Measurements from ENCODE around the gene PLGRKT.

PLGRKT gene

GRCh38 chr9:5392285-5392684 lies 45.4 kb downstream of the PLGRKT start:
- H3K9me3 ChIP-seq (ENCODE audit: control insufficient read depth, insufficient read depth, low read length) = no peaks in the 10 kb centered on the region
- no peaks in the 10 kb centered on the region for H3K27me3 ChIP-seq (ENCODE audit: control insufficient read depth, insufficient read depth, low read length)
- no peaks in the 10 kb centered on the region for H3K4me1 ChIP-seq (ENCODE audit: control insufficient read depth, insufficient read depth, low read length)
- no peak overlapping the region for H3K9ac ChIP-seq (ENCODE audit: low read depth, low read length)
- no peaks in the 10 kb centered on the region for H3K36me3 ChIP-seq (ENCODE audit: control insufficient read depth, insufficient read depth, low read length)
- no peak overlapping the region for H3K4me3 ChIP-seq (ENCODE audit: low read depth, low read length)

DNA sequence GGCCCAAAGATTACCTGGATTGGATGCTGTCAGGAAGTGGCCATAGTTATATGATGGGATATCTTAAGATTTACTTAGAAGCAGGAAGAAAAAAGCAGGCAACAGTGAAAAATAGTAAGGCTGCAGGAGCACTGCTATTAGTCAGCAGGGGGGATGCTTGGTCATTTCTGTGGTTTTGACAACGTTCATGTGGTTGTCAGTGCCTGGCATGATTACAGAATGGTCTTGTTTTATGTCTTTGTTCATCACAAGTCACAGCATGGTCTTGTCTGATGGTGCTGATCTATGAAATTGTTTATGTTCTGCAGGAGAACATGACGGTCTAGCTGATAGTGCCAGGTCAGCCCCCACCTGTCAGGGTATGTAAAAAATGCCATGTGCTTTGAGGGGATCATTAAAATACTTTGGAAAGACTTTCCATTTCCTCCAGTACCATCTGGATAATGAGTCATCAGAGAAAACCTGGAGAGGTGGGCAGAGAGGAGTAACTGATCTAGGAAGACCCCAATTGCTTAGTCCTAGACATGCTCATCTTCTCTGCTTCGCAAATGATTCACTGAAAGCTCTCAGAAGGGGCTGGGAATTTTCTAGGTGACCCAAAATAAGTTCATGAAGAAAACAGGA lies 48.5 kb downstream of the PLGRKT start:
- Histone ChIP-seq H3K36me3 (ENCODE audit: control insufficient read depth, insufficient read depth, low read length) (no peaks in the 10 kb centered on the region), H3K9me3 (ENCODE audit: control insufficient read depth, insufficient read depth, low read length) (no peaks in the 10 kb centered on the region), H3K4me1 (ENCODE audit: control insufficient read depth, insufficient read depth, low read length) (no peaks in the 10 kb centered on the region), H3K4me3 (ENCODE audit: low read depth, low read length) (no peak overlapping the region), H3K9ac (ENCODE audit: low read depth, low read length) (no peak overlapping the region), H3K27me3 (ENCODE audit: control insufficient read depth, insufficient read depth, low read length) (no peaks in the 10 kb centered on the region)

DNA sequence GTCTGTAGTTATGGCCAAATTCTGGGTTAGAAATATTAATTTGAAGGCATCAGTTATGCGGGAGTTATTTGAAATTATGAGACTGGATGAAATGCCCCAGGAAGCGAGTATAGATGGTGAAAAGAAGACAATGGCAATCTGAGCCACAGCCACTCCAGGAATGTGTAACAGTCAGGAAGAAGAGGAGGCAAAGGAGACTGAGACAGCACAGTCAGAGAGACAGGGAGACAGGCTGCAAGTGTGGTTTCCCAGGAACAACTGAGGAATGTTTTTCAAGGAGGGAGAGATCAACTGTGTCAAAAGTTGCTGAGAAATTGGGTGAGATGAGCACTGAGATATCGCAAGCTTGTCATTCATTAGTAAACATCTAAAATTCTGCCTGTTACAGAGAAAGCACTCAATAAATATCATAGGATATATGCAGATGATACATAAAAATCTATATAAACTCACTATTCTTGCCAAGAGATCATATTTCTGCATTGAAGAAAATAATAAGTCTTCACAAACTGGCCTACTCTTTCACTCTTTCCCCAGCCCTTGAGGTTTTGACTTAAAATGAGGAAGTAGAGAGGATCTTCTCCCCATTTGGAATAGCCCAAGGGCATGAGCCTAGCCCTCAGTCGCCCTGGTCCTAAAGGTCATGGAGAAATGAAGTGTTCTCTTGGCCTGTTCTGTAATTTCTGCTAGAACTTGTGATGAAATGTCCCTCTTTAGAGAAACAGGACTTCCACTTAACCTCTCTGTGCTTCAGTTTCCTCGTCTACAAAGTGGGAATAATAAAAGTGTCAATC lies 49.5 kb downstream of the PLGRKT start:
- Histone ChIP-seq H3K4me1 (ENCODE audit: control insufficient read depth, insufficient read depth, low read length) (no peaks in the 10 kb centered on the region), H3K9me3 (ENCODE audit: control insufficient read depth, insufficient read depth, low read length) (no peaks in the 10 kb centered on the region), H3K4me3 (ENCODE audit: low read depth, low read length) (no peak overlapping the region), H3K27me3 (ENCODE audit: control insufficient read depth, insufficient read depth, low read length) (no peaks in the 10 kb centered on the region), H3K9ac (ENCODE audit: low read depth, low read length) (no peak overlapping the region), H3K36me3 (ENCODE audit: control insufficient read depth, insufficient read depth, low read length) (no peaks in the 10 kb centered on the region)

GRCh38 chr9:5384436-5384835 lies 53.3 kb downstream of the PLGRKT start:
- Histone ChIP-seq H3K4me1 (ENCODE audit: control insufficient read depth, insufficient read depth, low read length) (no peaks in the 10 kb centered on the region), H3K36me3 (ENCODE audit: control insufficient read depth, insufficient read depth, low read length) (no peaks in the 10 kb centered on the region), H3K27me3 (ENCODE audit: control insufficient read depth, insufficient read depth, low read length) (no peaks in the 10 kb centered on the region), H3K4me3 (ENCODE audit: low read depth, low read length) (no peak overlapping the region), H3K9me3 (ENCODE audit: control insufficient read depth, insufficient read depth, low read length) (no peaks in the 10 kb centered on the region), H3K9ac (ENCODE audit: low read depth, low read length) (no peak overlapping the region)

GRCh38 chr9:5382479-5382878 lies 55.2 kb downstream of the PLGRKT start:
- Histone ChIP-seq H3K9me3 (ENCODE audit: control insufficient read depth, insufficient read depth, low read length) (no peaks in the 10 kb centered on the region), H3K4me3 (ENCODE audit: low read depth, low read length) (no peak overlapping the region), H3K27me3 (ENCODE audit: control insufficient read depth, insufficient read depth, low read length) (no peaks in the 10 kb centered on the region), H3K4me1 (ENCODE audit: control insufficient read depth, insufficient read depth, low read length) (no peaks in the 10 kb centered on the region), H3K9ac (ENCODE audit: low read depth, low read length) (no peak overlapping the region), H3K36me3 (ENCODE audit: control insufficient read depth, insufficient read depth, low read length) (no peaks in the 10 kb centered on the region)

- no peak overlapping the region for H3K9ac ChIP-seq (ENCODE audit: low read depth, low read length)
- H3K4me1 ChIP-seq (ENCODE audit: control insufficient read depth, insufficient read depth, low read length) = no peaks in the 10 kb centered on the region
- no peak overlapping the region for H3K4me3 ChIP-seq (ENCODE audit: low read depth, low read length)
Observed at GRCh38 chr9:5375790-5376477, 61.8 kb downstream of the PLGRKT start.

DNA sequence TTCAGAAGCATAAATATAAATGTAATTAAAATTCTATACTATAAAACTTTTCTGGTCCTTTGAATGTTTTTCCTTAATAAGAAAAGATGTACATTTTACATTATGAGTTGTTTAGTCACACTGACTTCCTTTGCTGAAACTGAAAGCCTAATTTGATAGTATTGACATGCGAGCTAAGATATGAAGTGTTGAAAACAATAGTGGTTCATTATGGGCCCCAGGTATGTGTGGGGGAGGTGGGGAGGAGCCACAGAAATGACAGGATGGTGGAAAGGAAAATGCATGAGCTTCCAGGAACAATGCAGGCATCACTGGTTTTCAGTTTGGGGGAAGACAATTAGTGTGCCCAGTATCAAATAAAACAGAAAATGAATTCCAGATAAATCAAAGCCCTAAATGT lies 62.6 kb downstream of the PLGRKT start:
- Histone ChIP-seq H3K4me1 (ENCODE audit: control insufficient read depth, insufficient read depth, low read length) (no peaks in the 10 kb centered on the region), H3K36me3 (ENCODE audit: control insufficient read depth, insufficient read depth, low read length) (no peaks in the 10 kb centered on the region), H3K4me3 (ENCODE audit: low read depth, low read length) (no peak overlapping the region), H3K9me3 (ENCODE audit: control insufficient read depth, insufficient read depth, low read length) (no peaks in the 10 kb centered on the region), H3K9ac (ENCODE audit: low read depth, low read length) (no peak overlapping the region), H3K27me3 (ENCODE audit: control insufficient read depth, insufficient read depth, low read length) (no peaks in the 10 kb centered on the region)

More at GRCh38 chr9:5375790-5376477, 61.8 kb downstream of the PLGRKT start:
- H3K27me3 ChIP-seq (ENCODE audit: control insufficient read depth, insufficient read depth, low read length) = no peaks in the 10 kb centered on the region
- no peaks in the 10 kb centered on the region for H3K36me3 ChIP-seq (ENCODE audit: control insufficient read depth, insufficient read depth, low read length)
- H3K9me3 ChIP-seq (ENCODE audit: control insufficient read depth, insufficient read depth, low read length) = no peaks in the 10 kb centered on the region

DNA sequence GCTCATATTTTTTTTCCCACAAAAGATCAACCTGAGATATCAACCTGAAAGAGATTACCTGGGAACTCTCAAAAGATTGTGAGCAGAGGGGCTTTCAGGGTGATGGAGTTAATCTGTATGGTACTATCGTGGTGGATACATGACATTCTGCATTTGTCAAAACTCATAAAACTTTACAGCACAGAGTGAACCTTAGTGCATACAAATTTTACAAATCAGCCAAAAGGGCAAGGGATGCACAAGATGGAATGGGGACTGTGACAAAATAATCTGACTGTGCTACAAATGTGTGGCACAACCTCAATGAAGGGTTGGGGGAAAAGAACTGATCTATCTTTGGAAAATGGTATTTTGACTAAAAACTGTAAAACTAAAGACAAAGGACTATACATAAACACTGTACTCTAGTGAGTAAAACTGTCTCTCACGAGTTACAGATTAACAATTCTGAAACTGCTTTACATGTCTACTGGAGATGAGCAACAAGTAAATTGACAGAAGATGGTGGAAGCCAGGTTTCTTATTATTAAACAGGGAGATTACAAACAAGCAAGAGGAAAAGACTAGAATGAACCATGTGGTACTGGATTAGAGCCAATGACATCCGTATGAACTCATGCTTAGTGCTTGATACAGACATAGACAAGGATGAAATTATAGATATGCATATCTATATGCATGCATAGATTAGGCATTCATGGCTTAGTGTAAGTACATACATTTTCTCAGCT lies 73.3 kb downstream of the PLGRKT start:
- Histone ChIP-seq H3K36me3 (ENCODE audit: control insufficient read depth, insufficient read depth, low read length) (no peaks in the 10 kb centered on the region), H3K9me3 (ENCODE audit: control insufficient read depth, insufficient read depth, low read length) (no peaks in the 10 kb centered on the region), H3K27me3 (ENCODE audit: control insufficient read depth, insufficient read depth, low read length) (no peaks in the 10 kb centered on the region), H3K4me1 (ENCODE audit: control insufficient read depth, insufficient read depth, low read length) (no peaks in the 10 kb centered on the region), H3K9ac (ENCODE audit: low read depth, low read length) (no peak overlapping the region), H3K4me3 (ENCODE audit: low read depth, low read length) (no peak overlapping the region)

DNA sequence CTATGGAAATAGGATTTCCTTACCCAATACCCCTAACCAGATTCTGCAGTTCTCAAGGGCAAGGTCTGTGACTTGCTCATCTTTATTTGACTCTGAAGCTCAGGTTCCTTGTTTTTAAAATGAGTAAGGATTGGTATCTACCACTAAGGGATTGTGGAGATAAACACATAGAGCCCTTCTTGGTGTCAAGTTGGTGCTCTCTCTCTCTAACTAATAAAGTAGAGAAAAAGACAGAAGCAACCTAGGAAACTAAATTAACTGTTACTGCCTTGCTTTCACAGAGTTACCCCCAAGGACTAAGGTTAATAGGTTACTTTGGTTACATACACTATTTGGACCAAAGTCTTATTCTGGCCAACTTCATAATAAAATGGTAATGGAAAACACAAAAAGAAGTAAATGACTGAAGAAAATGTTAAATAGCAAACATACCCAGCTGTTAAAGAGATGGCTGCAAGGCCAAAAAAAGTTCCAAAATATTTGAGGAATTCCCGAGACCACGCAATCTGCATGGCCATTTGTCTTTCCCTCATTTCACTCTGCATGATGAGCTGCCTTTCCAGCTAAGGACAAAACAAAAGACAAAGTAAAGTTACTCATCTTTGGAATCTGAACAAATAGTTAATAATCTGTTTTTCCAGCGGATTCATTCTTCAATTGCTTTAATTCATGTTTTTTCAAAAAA lies 76.3 kb downstream of the PLGRKT start:
- H3K4me3 ChIP-seq (ENCODE audit: low read depth, low read length) = no peak overlapping the region
- no peak overlapping the region for H3K9ac ChIP-seq (ENCODE audit: low read depth, low read length)
- no peaks in the 10 kb centered on the region for H3K36me3 ChIP-seq (ENCODE audit: control insufficient read depth, insufficient read depth, low read length)
- H3K27me3 ChIP-seq (ENCODE audit: control insufficient read depth, insufficient read depth, low read length) = no peaks in the 10 kb centered on the region
- no peaks in the 10 kb centered on the region for H3K4me1 ChIP-seq (ENCODE audit: control insufficient read depth, insufficient read depth, low read length)
- H3K9me3 ChIP-seq (ENCODE audit: control insufficient read depth, insufficient read depth, low read length) = no peaks in the 10 kb centered on the region

GRCh38 chr9:5360341-5360740 lies 77.4 kb downstream of the PLGRKT start:
- Histone ChIP-seq H3K9me3 (ENCODE audit: control insufficient read depth, insufficient read depth, low read length) (no peaks in the 10 kb centered on the region), H3K9ac (ENCODE audit: low read depth, low read length) (no peak overlapping the region), H3K4me1 (ENCODE audit: control insufficient read depth, insufficient read depth, low read length) (no peaks in the 10 kb centered on the region), H3K4me3 (ENCODE audit: low read depth, low read length) (no peak overlapping the region), H3K27me3 (ENCODE audit: control insufficient read depth, insufficient read depth, low read length) (no peaks in the 10 kb centered on the region), H3K36me3 (ENCODE audit: control insufficient read depth, insufficient read depth, low read length) (no peaks in the 10 kb centered on the region)

DNA sequence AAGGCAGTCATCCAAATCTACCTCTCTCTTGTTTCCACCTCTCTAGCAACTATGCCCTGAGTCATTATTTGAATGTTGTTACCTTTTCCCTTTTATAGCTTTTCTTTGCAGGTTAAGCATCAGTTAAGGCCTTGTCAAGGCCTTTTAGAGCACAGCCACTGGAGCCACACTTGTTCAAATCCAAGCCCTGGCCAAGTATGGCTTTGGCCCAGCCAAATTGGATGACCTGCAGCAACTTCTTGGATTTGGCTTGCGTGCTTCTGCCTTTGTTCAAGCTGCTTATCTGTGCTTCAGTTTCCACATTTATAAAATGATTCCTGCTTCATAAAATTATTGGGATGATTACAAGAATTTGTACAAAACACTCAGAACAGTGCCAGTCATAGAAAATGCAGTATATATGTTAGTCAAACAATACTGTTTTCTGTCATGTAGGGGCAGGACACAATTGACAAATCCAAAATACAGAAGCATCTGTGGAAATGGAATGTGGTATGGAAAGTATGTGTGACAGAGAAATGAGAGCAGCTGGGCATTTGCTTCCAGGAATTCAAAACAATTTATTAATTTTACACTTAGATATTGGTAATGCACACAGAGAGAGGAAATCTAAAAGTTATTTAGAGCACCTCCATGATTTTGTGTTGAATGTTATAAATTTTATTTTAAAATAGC lies 80.2 kb downstream of the PLGRKT start:
- Histone ChIP-seq H3K9me3 (ENCODE audit: control insufficient read depth, insufficient read depth, low read length) (no peaks in the 10 kb centered on the region), H3K4me3 (ENCODE audit: low read depth, low read length) (no peak overlapping the region), H3K36me3 (ENCODE audit: control insufficient read depth, insufficient read depth, low read length) (no peaks in the 10 kb centered on the region), H3K9ac (ENCODE audit: low read depth, low read length) (no peak overlapping the region), H3K4me1 (ENCODE audit: control insufficient read depth, insufficient read depth, low read length) (no peaks in the 10 kb centered on the region), H3K27me3 (ENCODE audit: control insufficient read depth, insufficient read depth, low read length) (no peaks in the 10 kb centered on the region)

Measured in iPS-15b (cell line).